ENCODE results near the gene INTS3.

INTS3 gene

GRCh38 chr1:153786038-153786790 is 58.4 kb downstream of the INTS3 start:
- no peaks in the 10 kb centered on the region for H3K9me3 ChIP-seq (ENCODE audit: control insufficient read depth, insufficient read depth, low read depth, low read length)
- H3K4me3 ChIP-seq (ENCODE audit: low read depth, low read length): no peak overlapping the region
- ChIA-PET POLR2A (interaction anchor here (0.6 to 1.1 kb wide), 2 partner anchors 11 to 195 kb away, joined by 3 to 8 read pairs; partner anchors contain the start of gene SLC27A3), CTCF (no interaction called here)
- TF ChIP-seq ZNF2 (tag by site-specific recombination; IDR thresholded peaks at IDR 0.05): no peak
- peak; percentile 99 for TF ChIP-seq ZNF146 (tag by site-specific recombination; IDR thresholded peaks at IDR 0.05)
- TF ChIP-seq ZFP41 (tag by site-specific recombination; IDR thresholded peaks at IDR 0.05; ENCODE audit: borderline replicate concordance): no peak
- peak; percentile 96 for TF ChIP-seq ZNF184 (tag by site-specific recombination; IDR thresholded peaks at IDR 0.05)
- no peak for TF ChIP-seq ZNF777 (tag by site-specific recombination; IDR thresholded peaks at IDR 0.05; ENCODE audit: borderline replicate concordance)
- TF ChIP-seq, protein P1, sequence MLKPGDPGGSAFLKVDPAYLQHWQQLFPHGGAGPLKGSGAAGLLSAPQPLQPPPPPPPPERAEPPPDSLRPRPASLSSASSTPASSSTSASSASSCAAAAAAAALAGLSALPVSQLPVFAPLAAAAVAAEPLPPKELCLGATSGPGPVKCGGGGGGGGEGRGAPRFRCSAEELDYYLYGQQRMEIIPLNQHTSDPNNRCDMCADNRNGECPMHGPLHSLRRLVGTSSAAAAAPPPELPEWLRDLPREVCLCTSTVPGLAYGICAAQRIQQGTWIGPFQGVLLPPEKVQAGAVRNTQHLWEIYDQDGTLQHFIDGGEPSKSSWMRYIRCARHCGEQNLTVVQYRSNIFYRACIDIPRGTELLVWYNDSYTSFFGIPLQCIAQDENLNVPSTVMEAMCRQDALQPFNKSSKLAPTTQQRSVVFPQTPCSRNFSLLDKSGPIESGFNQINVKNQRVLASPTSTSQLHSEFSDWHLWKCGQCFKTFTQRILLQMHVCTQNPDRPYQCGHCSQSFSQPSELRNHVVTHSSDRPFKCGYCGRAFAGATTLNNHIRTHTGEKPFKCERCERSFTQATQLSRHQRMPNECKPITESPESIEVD (tag by site-specific recombination; IDR thresholded peaks at IDR 0.05): no peak
- TF ChIP-seq, protein P2, sequence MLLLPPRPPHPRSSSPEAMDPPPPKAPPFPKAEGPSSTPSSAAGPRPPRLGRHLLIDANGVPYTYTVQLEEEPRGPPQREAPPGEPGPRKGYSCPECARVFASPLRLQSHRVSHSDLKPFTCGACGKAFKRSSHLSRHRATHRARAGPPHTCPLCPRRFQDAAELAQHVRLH (tag by site-specific recombination; IDR thresholded peaks at IDR 0.05): 0 out of 2 replicates have a peak, but pooled peaks have one; percentile 29
- TF ChIP-seq ZNF248 (tag by site-specific recombination; IDR thresholded peaks at IDR 0.05): no peak
- TF ChIP-seq ZNF280D (tag by site-specific recombination; IDR thresholded peaks at IDR 0.05): 0 out of 2 replicates have a peak, but pooled peaks have one; percentile 38
- no peak for TF ChIP-seq ZBTB20 (tag by site-specific recombination; IDR thresholded peaks at IDR 0.05)
- TF ChIP-seq ZNF138 (tag by site-specific recombination; IDR thresholded peaks at IDR 0.05; ENCODE audit: borderline replicate concordance): no peak
- no peak overlapping the region for H3K27ac ChIP-seq (ENCODE audit: extremely low read depth, low read depth, low read length)
- H3K4me1 ChIP-seq (ENCODE audit: control insufficient read depth, insufficient read depth, low read length): no peaks in the 10 kb centered on the region
- H3K36me3 ChIP-seq (ENCODE audit: control insufficient read depth in 2 of 2, insufficient read depth in 1 of 2, low read length in 2 of 2): no peaks in the 10 kb centered on the region

- Histone ChIP-seq H3K4me1 (ENCODE audit: control insufficient read depth, insufficient read depth, low read length) (no peaks in the 10 kb centered on the region), H3K27ac (ENCODE audit: extremely low read depth, low read depth, low read length) (no peak overlapping the region), H3K36me3 (ENCODE audit: control insufficient read depth in 2 of 2, insufficient read depth in 1 of 2, low read length in 2 of 2) (no peaks in the 10 kb centered on the region), H3K4me3 (ENCODE audit: low read depth, low read length) (no peak overlapping the region), H3K9me3 (ENCODE audit: control insufficient read depth, insufficient read depth, low read depth, low read length) (no peaks in the 10 kb centered on the region)
- POLR2A ChIA-PET: interaction anchor here (1.3 kb wide), 1 partner anchor 201 kb away, joined by 4 read pairs; the partner anchor contains the start of gene RPS27
- TF ChIP-seq ZIC2 (tag by site-specific recombination; IDR thresholded peaks at IDR 0.05): peak; percentile 52; the same call in 1 of the 2 replicates
- TF ChIP-seq KLF10 (tag by site-specific recombination; IDR thresholded peaks at IDR 0.05): no peak
- CTCF ChIA-PET: interaction anchor here (0.5 to 1.4 kb wide), 4 partner anchors 37 to 225 kb away, joined by 3 to 5 read pairs (median 4); partner anchors contain the start of genes DENND4B and RAB13
Measured at GRCh38 chr1:153789478-153790034, 61.7 kb downstream of the INTS3 start.

DNA sequence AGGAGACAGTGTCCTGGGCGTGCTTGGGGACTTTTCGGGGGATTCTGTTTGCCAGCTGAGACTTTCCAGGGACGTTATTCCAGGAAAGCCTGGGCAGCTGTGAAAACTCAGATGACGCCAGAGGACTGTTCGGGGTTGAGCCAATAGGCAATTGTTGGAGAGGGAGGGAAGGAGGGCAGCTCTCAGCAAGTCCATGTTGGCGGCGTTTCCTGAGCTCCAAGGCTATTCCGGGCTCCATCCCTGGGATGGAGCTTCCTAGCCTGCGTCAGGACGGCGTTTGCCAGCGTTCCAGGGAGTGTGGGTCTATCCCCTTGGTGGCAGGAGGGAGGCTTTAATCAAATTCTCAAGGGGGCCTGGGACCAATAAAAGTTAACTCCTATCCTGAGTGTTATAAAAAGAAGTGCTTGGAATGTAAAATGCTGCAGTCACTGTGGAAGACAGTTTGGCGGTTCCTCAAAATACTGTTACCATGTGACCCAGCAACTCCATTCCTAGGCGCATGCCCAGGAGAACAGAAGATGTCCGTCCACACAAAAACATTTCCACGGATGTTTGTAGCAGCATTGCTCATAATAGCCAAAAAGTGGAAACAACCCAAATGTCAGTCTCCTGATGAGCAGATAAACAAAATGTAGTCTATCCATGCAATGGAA is 62.6 kb downstream of the INTS3 start:
- no peak overlapping the region for H3K4me3 ChIP-seq (ENCODE audit: low read depth, low read length)
- H3K36me3 ChIP-seq (ENCODE audit: control insufficient read depth in 2 of 2, insufficient read depth in 1 of 2, low read length in 2 of 2): no peaks in the 10 kb centered on the region
- no peaks in the 10 kb centered on the region for H3K4me1 ChIP-seq (ENCODE audit: control insufficient read depth, insufficient read depth, low read length)
- ChIA-PET CTCF (interaction anchor here (0.5 to 1.4 kb wide), 2 partner anchors 196 to 224 kb away, joined by 4 to 5 read pairs; partner anchors contain the start of gene RAB13), POLR2A (interaction anchor here (1.3 kb wide), 1 partner anchor 200 kb away, joined by 4 read pairs; the partner anchor contains the start of gene RPS27)
- H3K9me3 ChIP-seq (ENCODE audit: control insufficient read depth, insufficient read depth, low read depth, low read length): no peaks in the 10 kb centered on the region
- H3K27ac ChIP-seq (ENCODE audit: extremely low read depth, low read depth, low read length): no peak overlapping the region
- no peak for TF ChIP-seq ZNF223 (tag by site-specific recombination; IDR thresholded peaks at IDR 0.05)
- TF ChIP-seq ZNF221 (tag by site-specific recombination; IDR thresholded peaks at IDR 0.05; ENCODE audit: borderline replicate concordance): no peak
- TF ChIP-seq ELK4 (IDR thresholded peaks at IDR 0.05; ENCODE audit: borderline replicate concordance, low read depth, low read length): no peak
- TF ChIP-seq ZSCAN16 (tag by site-specific recombination; IDR thresholded peaks at IDR 0.05): no peak
- no peak for TF ChIP-seq RBAK (tag by site-specific recombination; IDR thresholded peaks at IDR 0.05)
- TF ChIP-seq ZNF138 (tag by site-specific recombination; IDR thresholded peaks at IDR 0.05; ENCODE audit: borderline replicate concordance): no peak
- no peak for TF ChIP-seq ZNF548 (tag by site-specific recombination; IDR thresholded peaks at IDR 0.05)
- no peak for TF ChIP-seq ZNF24 (tag by site-specific recombination; IDR thresholded peaks at IDR 0.05)
- no peak for TF ChIP-seq SCRT1 (tag by site-specific recombination; IDR thresholded peaks at IDR 0.05; ENCODE audit: borderline replicate concordance)
- TF ChIP-seq ZFP3 (tag by site-specific recombination; IDR thresholded peaks at IDR 0.05; ENCODE audit: low read depth): no peak
- TF ChIP-seq ZBTB20 (tag by site-specific recombination; IDR thresholded peaks at IDR 0.05): no peak
